Measurements from ENCODE around the gene TMEM144. TPM values are rescaled to one million over a fixed set of nuclear protein-coding genes. Genes with fewer than 3 reads are reported as not detected.

Gene TMEM144
- total and polyA plus RNA-seq, 12 donors: 1.7 to 17.0 (median 13.6) TPM

DNA sequence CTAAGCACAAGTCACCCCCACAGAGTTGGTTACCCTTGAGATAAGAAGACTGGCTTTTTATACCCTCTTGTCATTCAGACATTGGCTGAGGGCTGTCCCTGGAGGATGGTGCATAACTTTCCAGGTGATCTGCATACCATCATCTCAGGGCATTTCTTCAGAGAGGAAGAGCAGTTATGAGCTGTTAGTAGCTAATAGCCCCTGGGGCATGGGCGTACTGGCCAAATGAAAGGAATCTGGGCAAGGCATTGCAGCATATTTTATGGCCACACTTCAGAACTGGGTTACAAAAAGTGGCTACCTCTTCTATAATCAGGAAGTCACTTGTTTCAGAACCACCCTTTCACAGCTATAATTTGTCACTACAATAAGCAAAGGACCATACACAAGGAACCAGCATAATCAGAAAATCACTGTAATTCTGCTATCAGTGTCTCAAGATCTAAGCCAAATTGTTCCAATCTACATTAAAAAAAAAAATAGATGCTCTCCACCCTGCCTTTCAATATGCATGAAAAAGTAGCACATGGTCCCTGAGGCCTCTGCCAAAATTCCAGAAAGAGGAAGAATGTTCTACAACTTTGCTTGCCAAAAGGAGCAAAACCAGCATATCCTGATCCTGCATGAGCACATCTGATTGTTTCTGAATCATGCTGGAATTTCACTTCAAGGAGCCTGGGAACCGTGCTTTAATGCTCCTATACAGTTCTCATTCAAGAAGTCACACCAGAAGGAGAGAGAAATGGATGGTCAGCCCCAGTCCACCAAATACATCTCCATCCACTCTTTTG lies 92.0 kb downstream of the TMEM144 start:
- intact Hi-C loops (cut with DNase I): no loop called here
- no peak for ATAC-seq
- H3K9me3 ChIP-seq: no peaks in the 10 kb centered on the region
- no peak overlapping the region for H3K27ac ChIP-seq
- TF ChIP-seq, protein P1, sequence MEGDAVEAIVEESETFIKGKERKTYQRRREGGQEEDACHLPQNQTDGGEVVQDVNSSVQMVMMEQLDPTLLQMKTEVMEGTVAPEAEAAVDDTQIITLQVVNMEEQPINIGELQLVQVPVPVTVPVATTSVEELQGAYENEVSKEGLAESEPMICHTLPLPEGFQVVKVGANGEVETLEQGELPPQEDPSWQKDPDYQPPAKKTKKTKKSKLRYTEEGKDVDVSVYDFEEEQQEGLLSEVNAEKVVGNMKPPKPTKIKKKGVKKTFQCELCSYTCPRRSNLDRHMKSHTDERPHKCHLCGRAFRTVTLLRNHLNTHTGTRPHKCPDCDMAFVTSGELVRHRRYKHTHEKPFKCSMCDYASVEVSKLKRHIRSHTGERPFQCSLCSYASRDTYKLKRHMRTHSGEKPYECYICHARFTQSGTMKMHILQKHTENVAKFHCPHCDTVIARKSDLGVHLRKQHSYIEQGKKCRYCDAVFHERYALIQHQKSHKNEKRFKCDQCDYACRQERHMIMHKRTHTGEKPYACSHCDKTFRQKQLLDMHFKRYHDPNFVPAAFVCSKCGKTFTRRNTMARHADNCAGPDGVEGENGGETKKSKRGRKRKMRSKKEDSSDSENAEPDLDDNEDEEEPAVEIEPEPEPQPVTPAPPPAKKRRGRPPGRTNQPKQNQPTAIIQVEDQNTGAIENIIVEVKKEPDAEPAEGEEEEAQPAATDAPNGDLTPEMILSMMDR (IDR thresholded peaks at IDR 0.05): no peak
- H3K36me3 ChIP-seq: no peaks in the 10 kb centered on the region
- no peaks in the 10 kb centered on the region for H3K27me3 ChIP-seq
- 64 to 67% methylated on average over 2 of the region's 2 CpGs for WGBS, 2 donors
- no peak overlapping the region for H3K4me3 ChIP-seq
- no peak for DNase-seq
- H3K4me1 ChIP-seq: no peaks in the 10 kb centered on the region

GRCh38 chr4:158304694-158305093 lies 94.4 kb downstream of the TMEM144 start:
- TF ChIP-seq, protein P1 (IDR thresholded peaks at IDR 0.05): no peak
- intact Hi-C loops (cut with DNase I): no loop called here
- H3K9me3 ChIP-seq: peaks cover 0 to 12% (median 6%) of the 10 kb centered on the region in 11 donors
- no peaks in the 10 kb centered on the region for H3K4me1 ChIP-seq
- H3K27me3 ChIP-seq: no peaks in the 10 kb centered on the region
- DNase-seq (no peak), ATAC-seq (no peak)
- no peak overlapping the region for H3K27ac ChIP-seq
- no peak overlapping the region for H3K4me3 ChIP-seq
- H3K36me3 ChIP-seq: no peaks in the 10 kb centered on the region
- 37 to 80% methylated on average over 1 of the region's 1 CpG for WGBS, 2 donors

Other genes with a start within 250 kb of the TMEM144 start
- 100 to 1,000 TPM in 2 of 10 donors, 10 to 100 TPM in 8; 50.5 to 109 (median 86.0) TPM for gene GASK1B, start 37.5 kb upstream of the TMEM144 start, total RNA-seq
- gene GASK1B, start 37.5 kb upstream of the TMEM144 start, polyA plus RNA-seq: 10 to 100 TPM; 12.4 to 24.1 TPM

Data from heart right ventricle (tissue), 16 donors.